ENCODE measurements around the gene SLC9A9.
"Not testable (repeated sequence)": the region's sequence is repeated elsewhere in the genome, so short reads cannot be mapped to it uniquely, and the experiment has no call there.

Gene SLC9A9

DNA sequence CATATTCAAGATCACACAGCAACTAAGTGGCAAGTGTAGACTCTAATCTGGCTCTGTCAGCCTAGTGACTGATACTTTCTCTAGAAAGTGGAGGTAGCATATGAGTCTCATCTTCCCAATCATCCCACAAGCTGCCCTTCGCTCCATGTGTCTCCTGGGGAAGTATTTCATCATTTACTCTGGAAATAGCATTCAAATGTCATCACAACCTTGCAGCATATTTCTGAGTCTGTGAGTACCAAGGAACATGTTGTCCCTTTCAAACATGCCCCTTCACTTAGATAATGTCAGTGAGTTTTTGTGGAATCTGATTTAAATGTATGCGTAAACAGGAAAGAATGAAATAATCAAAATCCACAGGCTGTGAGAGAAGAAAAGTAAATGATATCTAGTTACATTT lies 322.9 kb downstream of the SLC9A9 start:
- no peaks in the 10 kb centered on the region for H3K4me1 ChIP-seq (ENCODE audit: low read length)

DNA sequence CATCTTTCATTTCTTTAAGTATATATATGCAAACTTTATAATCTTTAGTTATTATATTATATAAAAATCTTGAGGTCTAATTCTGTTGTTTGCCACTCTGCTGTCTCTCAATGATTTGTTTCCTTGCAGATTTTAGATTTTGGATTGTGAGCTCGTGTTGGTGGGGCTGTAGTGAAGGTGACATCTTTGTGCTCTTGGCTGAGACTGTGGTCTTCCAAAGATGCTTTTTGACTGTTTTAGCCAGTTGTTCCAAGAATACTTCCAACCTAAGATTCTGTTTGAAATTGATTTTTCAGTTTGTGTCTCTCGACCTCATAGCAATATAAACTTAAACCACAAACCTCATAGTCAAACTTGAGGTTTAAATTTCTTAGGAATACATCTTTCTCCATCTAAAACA lies 326.5 kb downstream of the SLC9A9 start:
- H3K9me3 ChIP-seq (replicated peaks; ENCODE audit: insufficient read depth, low read length): no peaks in the 10 kb centered on the region
- H3F3A ChIP-seq (ENCODE audit: insufficient read depth, low read length): no peaks in the 10 kb centered on the region
- H3K79me2 ChIP-seq (ENCODE audit: low read length): no peaks in the 10 kb centered on the region
- no peaks in the 10 kb centered on the region for H3K9me2 ChIP-seq (replicated peaks; ENCODE audit: insufficient read depth, low read length)
- no peak overlapping the region for H2AFZ ChIP-seq (ENCODE audit: low read length)
- H4K20me1 ChIP-seq (ENCODE audit: insufficient read depth, low read length): no peaks in the 10 kb centered on the region
- no peak overlapping the region for H3K4me2 ChIP-seq (ENCODE audit: low read depth, low read length)
- H3K4me1 ChIP-seq (ENCODE audit: low read length): no peaks in the 10 kb centered on the region
- H3K9ac ChIP-seq (ENCODE audit: low read length): no peak overlapping the region
- no peak overlapping the region for H3K4me3 ChIP-seq (ENCODE audit: low read length)
- H3K27ac ChIP-seq (ENCODE audit: low read length): no peak overlapping the region
- no peak for DNase-seq
- H3K27me3 ChIP-seq (replicated peaks; ENCODE audit: insufficient read depth, low read length): no peaks in the 10 kb centered on the region
- H3K36me3 ChIP-seq (replicated peaks; ENCODE audit: insufficient read depth, low read length): no peaks in the 10 kb centered on the region
- TF ChIP-seq EZH2 (optimal IDR thresholded peaks at IDR 0.05; ENCODE audit: low read depth, low read length) (no peak), EZH2phosphoT487 (IDR thresholded peaks at IDR 0.05; ENCODE audit: low read length) (no peak)
- TF ChIP-seq, protein P1, sequence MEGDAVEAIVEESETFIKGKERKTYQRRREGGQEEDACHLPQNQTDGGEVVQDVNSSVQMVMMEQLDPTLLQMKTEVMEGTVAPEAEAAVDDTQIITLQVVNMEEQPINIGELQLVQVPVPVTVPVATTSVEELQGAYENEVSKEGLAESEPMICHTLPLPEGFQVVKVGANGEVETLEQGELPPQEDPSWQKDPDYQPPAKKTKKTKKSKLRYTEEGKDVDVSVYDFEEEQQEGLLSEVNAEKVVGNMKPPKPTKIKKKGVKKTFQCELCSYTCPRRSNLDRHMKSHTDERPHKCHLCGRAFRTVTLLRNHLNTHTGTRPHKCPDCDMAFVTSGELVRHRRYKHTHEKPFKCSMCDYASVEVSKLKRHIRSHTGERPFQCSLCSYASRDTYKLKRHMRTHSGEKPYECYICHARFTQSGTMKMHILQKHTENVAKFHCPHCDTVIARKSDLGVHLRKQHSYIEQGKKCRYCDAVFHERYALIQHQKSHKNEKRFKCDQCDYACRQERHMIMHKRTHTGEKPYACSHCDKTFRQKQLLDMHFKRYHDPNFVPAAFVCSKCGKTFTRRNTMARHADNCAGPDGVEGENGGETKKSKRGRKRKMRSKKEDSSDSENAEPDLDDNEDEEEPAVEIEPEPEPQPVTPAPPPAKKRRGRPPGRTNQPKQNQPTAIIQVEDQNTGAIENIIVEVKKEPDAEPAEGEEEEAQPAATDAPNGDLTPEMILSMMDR (IDR thresholded peaks at IDR 0.05; ENCODE audit: low read length): no peak

More for the DNA sequence above, 322.9 kb downstream of the SLC9A9 start:
- no peaks in the 10 kb centered on the region for H3K27me3 ChIP-seq (replicated peaks; ENCODE audit: insufficient read depth, low read length)
- no peaks in the 10 kb centered on the region for H3K9me3 ChIP-seq (replicated peaks; ENCODE audit: insufficient read depth, low read length)
- no peaks in the 10 kb centered on the region for H3F3A ChIP-seq (ENCODE audit: insufficient read depth, low read length)
- H3K9ac ChIP-seq (ENCODE audit: low read length): no peak overlapping the region
- no peak overlapping the region for H3K4me2 ChIP-seq (ENCODE audit: low read depth, low read length)
- TF ChIP-seq EZH2phosphoT487 (IDR thresholded peaks at IDR 0.05; ENCODE audit: low read length) (no peak), EZH2 (optimal IDR thresholded peaks at IDR 0.05; ENCODE audit: low read depth, low read length) (no peak)
- TF ChIP-seq, protein P1 (IDR thresholded peaks at IDR 0.05; ENCODE audit: low read length): no peak
- no peaks in the 10 kb centered on the region for H4K20me1 ChIP-seq (ENCODE audit: insufficient read depth, low read length)
- no peak overlapping the region for H3K27ac ChIP-seq (ENCODE audit: low read length)
- no peak overlapping the region for H2AFZ ChIP-seq (ENCODE audit: low read length)
- no peaks in the 10 kb centered on the region for H3K36me3 ChIP-seq (replicated peaks; ENCODE audit: insufficient read depth, low read length)
- no peak for DNase-seq
- H3K4me3 ChIP-seq (ENCODE audit: low read length): no peak overlapping the region
- H3K9me2 ChIP-seq (replicated peaks; ENCODE audit: insufficient read depth, low read length): no peaks in the 10 kb centered on the region
- no peaks in the 10 kb centered on the region for H3K79me2 ChIP-seq (ENCODE audit: low read length)

DNA sequence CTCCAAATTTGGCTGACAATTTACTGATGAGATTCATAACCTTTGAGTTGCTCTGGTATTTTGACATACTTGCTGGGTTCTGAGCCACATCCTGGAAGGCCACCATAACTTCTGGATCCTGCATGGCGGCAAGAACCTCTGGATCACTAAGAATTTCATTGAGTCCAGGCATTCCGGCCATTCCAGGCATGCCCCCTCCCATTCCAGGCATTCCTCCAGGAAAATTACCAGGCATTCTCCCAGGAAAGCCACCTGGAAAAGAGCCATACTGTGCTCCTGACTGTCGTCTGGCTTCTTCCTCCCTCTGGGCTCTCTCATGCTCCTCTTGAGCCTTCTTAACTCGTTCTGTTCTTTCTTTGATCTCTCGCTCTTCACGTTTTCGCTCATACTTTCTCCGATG lies 331.1 kb downstream of the SLC9A9 start:
- not testable (repeated sequence) for H3K9me3 ChIP-seq (replicated peaks; ENCODE audit: insufficient read depth, low read length); H2AFZ ChIP-seq (ENCODE audit: low read length); H3K79me2 ChIP-seq (ENCODE audit: low read length); H4K20me1 ChIP-seq (ENCODE audit: insufficient read depth, low read length); H3F3A ChIP-seq (ENCODE audit: insufficient read depth, low read length); H3K4me2 ChIP-seq (ENCODE audit: low read depth, low read length); H3K4me3 ChIP-seq (ENCODE audit: low read length); H3K9ac ChIP-seq (ENCODE audit: low read length); H3K9me2 ChIP-seq (replicated peaks; ENCODE audit: insufficient read depth, low read length); DNase-seq; H3K27ac ChIP-seq (ENCODE audit: low read length); H3K27me3 ChIP-seq (replicated peaks; ENCODE audit: insufficient read depth, low read length); H3K36me3 ChIP-seq (replicated peaks; ENCODE audit: insufficient read depth, low read length); H3K4me1 ChIP-seq (ENCODE audit: low read length)

DNA sequence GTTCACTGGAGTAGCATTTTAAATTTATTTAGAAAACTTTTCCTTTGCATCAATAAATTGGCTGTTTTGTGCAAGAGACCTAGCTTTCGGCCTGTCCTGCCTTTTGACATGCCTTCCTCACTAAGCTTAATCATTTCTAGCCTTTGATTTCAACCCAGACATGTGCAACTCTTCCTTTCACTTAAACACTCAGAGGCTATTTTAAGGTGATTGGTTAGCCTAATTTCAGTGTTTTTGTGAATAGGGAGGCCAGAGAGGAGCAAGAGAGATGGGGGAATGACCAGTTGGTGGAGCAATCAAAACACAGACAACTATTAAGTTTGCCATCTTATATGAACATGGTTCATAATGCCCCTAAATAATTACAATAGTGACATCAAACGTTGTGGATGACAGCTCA lies 333.4 kb downstream of the SLC9A9 start:
- no peaks in the 10 kb centered on the region for H3F3A ChIP-seq (ENCODE audit: insufficient read depth, low read length)
- H3K79me2 ChIP-seq (ENCODE audit: low read length): no peaks in the 10 kb centered on the region
- no peak for DNase-seq
- no peak overlapping the region for H2AFZ ChIP-seq (ENCODE audit: low read length)
- no peaks in the 10 kb centered on the region for H3K9me2 ChIP-seq (replicated peaks; ENCODE audit: insufficient read depth, low read length)
- H3K4me3 ChIP-seq (ENCODE audit: low read length): no peak overlapping the region
- H4K20me1 ChIP-seq (ENCODE audit: insufficient read depth, low read length): no peaks in the 10 kb centered on the region
- no peaks in the 10 kb centered on the region for H3K36me3 ChIP-seq (replicated peaks; ENCODE audit: insufficient read depth, low read length)
- no peaks in the 10 kb centered on the region for H3K4me1 ChIP-seq (ENCODE audit: low read length)
- no peak overlapping the region for H3K9ac ChIP-seq (ENCODE audit: low read length)
- TF ChIP-seq, protein P1 (IDR thresholded peaks at IDR 0.05; ENCODE audit: low read length): no peak
- no peaks in the 10 kb centered on the region for H3K9me3 ChIP-seq (replicated peaks; ENCODE audit: insufficient read depth, low read length)
- H3K27me3 ChIP-seq (replicated peaks; ENCODE audit: insufficient read depth, low read length): no peaks in the 10 kb centered on the region
- H3K4me2 ChIP-seq (ENCODE audit: low read depth, low read length): no peak overlapping the region
- no peak overlapping the region for H3K27ac ChIP-seq (ENCODE audit: low read length)
